ENCODE measurements around the gene LIF.

Gene LIF

DNA sequence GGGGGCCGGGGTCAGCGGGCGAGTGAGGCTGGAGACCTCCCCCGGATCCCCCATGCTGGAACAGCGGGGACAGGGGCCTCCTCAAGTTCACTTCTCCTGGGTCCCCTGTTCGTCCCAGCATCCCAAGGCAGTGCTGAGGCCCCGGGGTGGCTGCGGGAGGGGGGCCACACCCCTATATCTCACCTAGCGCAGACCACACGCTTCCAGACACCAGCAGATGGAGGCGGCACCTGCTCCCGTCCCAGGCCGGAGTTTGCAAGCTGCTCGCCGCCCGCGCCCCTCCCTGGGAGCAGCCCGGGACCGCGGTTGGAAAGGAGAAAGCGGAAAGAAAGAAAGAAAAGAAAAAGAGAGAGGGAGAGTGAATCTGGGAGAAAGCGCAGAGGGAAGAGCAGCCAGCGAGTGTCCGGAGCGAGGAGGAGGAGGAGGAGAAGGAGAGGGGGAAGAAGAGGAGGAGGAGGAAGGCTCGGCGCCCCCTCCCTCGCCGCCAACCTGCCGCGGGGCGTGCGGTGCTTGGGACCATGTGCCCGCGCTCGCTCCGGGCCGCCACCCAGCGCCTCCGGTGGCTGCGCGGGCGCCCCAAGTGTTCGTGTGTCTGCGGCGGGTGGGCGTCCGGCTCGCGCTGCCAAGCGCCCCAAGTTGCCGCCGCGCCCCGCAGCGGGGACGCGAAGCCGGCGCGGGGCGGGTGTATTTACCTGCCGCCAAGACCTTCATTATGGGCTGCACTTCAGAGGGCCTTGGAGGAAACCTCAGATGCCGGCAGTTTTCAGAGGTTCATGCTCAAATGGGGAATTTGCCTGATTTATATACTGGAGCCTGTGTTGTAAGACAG is at the start of gene LIF:
Gene LIF (minus strand): TSS at position 775 of the 829 bp plus-strand sequence. CDS start 64 bp downstream, at position 711.
- no peak for DNase-seq

GRCh38 chr22:30296324-30296723 is 49.8 kb upstream of the LIF start:
- no peak for DNase-seq

GRCh38 chr22:30295576-30295975 is 49.0 kb upstream of the LIF start:
- DNase-seq: no peak

GRCh38 chr22:30294830-30295229 is 48.3 kb upstream of the LIF start:
- no peak for DNase-seq

DNA sequence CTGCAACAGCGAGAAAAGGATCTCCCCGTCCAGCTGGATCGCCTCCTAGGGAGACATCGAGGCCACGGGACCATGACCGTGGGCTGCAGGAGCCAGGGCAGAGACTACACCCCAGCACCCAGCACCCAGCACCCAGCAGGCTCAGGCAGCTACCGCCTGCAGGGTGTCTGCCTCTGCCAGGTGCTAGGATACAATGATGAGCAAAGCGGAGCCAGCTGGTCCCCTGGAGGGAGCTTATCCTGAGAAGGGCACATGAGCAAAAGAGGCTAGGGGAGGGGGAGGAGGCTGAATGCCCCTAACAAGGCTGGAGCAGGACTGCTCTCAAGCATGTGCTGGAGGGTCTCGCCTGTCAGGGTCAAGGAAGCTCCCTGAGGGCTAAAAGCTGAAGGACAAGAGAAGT is 47.5 kb upstream of the LIF start:
- no peak for DNase-seq

DNA sequence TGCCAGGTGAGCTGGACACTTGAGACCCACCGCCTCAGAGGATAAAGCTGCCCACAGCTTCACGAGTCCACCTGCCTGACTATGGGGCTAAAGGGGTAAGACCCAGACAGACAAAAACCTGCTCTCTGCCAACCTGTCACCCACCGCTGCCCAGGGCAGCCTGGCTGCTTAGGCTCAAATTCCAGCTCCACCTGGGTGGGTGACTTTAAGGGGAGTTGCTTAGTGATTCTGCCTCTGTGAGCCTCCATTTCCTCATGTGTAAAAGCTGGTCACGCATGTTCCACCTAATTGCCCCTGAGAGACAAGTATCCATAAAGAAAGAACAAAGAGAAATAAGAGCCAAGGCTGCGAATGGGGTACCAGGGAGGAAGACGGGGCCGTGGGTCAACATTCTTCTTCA is 46.5 kb upstream of the LIF start:
- no peak for DNase-seq

DNA sequence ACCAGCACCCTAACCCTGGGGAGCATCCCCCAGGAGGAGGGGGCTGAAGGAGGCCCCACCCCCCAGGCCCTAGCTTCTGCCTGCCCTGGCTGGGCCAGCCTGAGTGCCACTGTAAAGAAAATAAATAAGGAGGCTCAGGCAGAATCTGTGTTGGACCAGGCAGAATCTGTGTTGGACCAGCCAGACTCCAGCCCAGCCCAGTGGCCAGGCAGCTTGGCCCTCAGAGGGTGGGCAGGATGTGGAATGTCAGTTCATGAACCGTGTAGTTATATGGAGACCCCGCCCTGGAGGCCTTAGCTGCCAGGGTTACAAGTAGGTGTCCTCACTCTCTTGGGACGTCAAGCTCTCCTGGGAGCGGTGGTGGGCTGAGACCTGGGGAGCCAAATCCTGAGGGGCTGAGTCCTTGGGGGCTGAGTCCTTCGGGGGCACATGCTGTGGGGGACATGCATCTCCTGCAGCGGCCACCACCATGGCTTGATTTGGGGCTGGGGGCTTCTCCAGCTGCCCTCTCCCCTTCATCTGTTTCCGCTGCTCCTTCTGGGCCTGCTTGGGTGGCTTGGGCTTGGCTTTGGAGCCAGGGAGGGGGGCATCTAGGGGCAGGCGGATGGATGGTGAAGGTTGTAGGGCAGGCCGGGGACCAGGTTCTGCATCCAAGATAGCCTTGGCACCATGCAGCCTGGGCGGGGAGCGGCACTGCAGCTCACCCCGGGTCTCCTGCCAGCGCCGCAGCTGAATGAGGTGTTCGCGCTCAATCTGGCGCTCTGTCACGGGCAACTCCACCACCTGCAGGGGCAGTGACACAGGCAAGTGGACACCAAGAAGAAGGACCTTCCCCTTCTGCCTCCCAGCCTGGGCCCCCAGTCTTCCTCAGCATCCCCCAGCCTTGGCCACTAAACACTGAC is 45.8 kb upstream of the LIF start:
- DNase-seq: no peak

DNA sequence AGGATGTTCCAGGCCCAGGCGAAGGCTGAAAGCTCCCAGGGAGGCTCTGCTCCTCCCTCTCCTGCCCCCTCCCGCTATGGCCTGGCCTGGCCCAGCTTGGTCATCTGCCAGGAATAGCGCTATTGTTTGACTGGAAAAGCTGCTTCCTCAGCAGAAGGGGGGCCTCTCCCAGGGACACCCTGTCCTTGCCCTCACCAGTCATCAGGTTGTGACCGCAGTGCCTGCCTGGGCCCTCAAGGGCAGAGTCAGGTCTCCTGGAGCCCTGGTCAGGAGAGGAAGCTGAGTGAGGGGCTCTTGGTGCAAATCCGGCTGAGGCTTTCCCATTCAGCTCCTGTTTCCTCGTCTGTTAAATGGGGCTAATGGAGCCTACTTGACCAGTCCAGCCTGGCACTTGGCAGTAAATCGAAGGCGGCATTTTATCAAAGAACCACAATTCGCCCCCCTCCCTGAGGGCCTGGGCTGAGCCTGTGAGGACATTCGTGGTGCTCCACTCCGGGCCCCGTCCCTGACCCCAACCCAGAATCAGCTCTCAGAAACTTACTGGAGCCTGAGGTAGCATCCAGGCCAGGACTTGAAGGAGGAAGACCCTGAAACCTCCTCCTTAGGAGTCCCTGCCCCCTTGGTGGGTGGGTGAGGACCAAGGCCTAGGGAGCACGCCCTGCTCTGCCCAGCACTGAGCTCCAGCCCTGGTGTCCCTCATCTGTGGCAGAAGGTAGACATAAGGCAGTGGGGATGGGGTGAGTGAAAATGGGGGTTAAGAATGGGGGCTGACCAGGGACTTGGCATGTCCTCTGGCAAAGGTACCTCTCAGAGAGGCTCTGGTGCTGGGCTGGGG is 44.7 kb upstream of the LIF start:
- no peak for DNase-seq

DNA sequence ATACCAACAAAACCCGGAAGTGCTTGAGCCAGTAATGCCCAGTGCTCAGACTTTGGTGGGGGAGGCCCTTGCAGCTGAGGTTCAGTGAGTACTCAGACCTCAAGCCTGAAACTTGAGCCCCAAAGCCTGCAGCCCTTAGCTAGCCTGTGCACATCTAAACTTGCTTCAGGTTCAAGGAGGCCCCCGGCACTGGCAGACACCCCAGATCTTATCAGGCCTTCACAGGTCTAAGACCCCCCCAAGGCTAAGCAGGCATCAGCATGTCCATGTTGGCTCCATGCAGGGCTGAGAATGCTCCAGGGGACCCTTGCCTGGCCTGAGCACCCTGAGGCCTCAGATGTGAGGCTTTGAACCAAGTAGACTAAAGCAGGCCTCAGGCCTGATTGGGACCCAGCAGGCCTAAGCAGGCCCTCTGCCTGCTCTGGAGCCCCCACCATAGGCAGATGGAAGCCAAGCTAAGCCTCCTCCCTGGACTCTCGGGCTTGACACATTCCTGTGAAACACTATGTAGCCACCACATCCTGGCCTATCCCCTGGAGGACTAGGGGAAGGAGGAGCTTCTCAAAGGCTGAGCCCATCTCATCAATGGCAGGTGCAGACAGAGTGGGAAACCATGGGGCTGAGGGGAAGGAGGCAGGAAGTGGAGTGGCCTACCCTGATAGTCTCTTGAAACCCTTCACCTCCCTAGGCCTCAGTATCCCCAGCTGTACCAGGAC is 43.9 kb upstream of the LIF start:
- DNase-seq: no peak

DNA sequence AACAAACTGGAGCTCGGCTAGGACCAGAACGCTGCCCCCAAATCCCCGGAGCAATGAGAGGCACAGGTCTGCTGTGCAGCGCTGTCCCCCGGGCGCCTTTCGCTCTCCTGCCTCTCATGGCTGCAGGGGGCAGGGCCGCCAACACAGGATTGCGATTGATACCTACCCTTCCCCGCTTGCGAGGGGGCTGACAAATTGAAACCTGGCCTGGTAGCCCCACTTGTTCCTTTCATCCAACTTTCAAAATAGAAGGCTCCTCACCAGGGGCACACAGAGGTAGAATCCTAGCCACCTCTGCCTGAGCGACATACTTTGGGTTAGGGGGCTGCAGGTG is 43.4 kb upstream of the LIF start:
- no peak for DNase-seq

DNA sequence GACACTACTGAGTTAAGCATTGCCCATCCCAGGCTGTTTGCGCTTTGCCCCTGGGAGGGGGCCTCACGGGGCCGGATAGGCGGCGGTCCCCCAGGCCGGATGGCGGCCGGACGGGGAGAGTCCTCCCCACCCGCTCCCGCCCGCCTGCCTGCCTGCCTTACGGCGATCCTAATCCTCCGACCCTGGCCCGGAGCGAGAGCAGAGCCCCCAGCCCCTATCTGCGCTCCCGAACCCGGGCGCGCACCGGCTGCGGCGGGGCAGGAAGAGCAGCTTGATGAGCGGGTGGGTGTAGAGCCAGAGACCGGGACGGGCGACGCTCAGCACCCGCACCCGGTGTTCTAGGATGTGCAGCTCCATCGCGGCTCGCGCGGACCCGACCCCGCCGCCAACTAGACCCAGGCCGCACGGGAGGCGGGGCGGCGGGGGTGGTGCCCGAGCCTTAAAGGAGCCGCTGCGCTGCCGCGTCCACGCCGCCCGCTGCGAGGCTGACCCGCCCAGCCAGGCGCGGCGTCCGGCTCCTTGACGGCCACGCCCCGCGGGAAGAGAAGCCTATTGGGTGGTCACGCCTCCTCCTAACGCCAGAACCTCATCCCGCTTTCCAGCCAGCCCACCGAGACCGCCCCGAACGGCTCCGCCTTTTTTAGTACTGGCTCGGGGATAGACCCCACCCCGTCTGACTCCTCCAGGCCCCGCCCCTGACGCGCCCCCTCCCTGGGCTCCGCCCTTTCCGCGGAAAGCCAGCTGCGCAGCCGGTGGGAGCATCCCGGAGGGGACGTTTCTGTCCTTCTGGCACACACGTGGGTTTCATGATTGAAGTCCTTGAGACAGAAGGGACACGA is 42.8 kb upstream of the LIF start, which contains the start of gene CASTOR1:
Gene CASTOR1 (minus strand): TSS at position 365 of the 839 bp plus-strand sequence. CDS start 8 bp downstream, at position 357.
- peak; percentile 94 for DNase-seq

- no peak for DNase-seq
Observed at GRCh38 chr22:30288419-30289140, 42.0 kb upstream of the LIF start.

DNA sequence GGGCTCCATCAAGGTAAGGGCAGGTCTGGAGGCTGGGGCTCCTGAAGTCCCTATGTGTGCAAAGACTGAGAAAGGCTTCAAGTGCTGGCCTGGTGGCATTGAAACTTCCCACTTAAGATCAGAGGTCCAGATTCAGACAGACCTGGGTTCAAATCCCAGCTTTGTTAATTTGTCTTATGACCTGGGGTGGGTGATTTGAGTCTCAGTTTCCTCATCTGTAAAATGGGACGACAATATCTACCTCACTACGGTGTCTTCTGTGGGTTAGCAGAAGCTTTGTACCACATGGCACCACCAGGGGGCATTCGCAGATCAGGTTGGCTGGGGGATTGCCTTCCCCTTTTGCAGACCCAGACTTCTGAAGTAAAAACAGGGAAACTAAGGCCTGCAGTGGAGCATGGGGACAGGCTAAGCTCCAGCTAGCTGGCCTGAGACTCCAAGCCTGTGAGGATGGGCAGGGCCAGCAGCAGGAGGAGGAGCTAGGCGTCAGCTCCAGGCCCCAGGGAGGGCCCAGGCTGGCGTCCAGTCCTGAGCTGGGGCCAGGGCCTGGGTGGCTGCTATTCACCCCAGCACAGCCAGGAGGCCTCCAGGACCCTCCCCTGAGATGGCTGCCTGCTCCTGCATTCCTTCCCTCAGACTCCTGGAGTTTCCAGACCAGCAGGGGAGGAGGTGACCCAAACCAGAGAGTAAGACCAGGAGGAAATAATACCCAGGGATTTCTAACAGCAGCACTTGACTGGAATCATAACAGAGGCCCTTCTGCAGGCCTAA is 41.3 kb upstream of the LIF start:
- peak; percentile 75 for DNase-seq

DNA sequence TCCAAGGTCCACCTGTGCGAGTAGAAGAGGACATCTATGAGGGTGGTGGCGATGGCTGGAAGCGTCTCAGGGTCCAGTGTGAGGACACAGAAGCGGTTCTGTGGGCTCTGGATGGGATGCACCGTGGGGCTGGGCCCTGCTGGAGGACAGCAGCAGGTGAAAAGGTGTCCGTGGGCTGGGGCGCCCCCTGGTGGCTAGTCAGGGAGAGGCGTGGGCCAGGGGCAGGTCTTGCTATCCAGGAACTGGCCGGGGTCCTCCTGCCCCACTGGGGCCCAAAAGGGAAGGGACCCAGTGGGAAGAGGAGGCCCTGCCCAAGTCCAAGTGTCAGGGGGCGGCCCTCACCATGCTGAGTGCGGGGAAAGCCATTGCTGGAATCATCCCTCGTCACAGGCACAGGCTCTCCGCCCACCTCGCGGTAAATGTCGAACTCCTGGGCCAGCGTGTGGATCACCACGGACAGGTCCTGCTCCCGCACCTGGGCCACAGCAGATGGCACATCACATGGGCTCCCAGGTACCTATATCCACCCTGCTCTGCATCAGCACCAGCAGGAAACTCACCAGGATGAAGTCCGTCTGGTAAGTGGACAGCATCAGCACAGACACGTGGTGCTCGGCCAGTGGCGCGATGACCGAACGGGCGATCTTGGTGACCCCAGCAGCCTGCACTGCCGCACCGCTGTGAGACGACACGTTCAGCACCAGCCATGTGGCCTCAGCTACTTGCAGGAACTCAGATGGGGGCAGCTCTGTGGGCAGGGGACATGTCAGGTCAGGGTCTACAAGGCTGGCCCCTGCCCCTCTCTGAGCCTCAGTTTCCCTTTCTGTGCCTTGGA is 40.5 kb upstream of the LIF start:
- DNase-seq: peak; percentile 69

DNA sequence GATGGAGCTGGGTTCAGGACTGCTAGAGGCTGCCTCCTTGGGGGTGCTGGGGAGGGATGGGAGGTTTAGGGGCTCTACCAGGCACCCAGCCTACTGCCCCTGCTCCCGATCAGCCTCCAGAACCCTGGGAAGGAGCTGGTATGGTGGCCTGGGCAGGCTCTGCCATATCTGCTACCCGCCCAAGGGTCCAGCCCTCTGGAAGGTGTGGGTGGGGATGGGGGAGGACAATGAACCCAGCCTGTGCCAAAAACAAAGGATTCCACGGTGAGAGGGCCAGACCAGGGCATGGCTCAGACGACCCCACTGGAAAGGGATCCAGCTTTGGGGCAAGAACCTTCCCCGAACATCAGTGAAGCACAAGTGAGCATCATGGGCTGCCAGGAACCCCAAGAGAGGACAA is 39.8 kb upstream of the LIF start:
- DNase-seq: no peak

GRCh38 chr22:30285846-30286200 is 39.3 kb upstream of the LIF start:
- DNase-seq: no peak

DNA sequence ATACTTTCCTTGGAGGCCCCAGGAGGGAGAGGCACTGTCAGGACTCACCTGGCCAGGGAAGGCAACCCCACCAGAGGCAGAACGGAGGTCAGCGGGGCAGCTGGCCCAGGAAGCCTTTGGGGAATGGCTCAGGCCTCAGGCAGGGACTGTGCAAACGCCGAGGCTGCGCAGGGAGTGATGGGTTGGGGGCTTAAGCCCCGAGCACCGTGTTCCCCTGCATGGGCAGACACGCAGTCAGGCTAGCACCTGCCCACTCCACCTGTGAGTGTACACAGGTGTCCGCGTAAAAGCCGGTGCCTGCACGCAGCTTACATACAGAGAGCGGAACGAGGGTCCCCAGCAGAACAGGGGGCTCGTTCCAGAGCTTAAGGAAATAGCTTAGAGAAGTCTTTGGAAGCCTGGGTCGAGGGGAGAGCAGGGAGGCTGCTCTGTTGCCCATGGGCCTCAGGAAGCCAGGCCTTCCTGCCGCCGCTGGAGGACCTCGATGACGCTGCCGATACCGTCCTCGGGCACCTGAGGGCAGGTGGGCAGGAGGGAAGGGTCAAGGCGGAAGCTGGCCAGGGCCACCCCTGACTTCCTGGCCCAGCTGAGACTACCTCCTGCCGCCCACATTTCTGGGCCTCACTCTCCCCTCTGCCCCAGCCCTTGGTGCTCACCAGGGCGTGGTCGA is 38.8 kb upstream of the LIF start:
- DNase-seq: no peak

DNA sequence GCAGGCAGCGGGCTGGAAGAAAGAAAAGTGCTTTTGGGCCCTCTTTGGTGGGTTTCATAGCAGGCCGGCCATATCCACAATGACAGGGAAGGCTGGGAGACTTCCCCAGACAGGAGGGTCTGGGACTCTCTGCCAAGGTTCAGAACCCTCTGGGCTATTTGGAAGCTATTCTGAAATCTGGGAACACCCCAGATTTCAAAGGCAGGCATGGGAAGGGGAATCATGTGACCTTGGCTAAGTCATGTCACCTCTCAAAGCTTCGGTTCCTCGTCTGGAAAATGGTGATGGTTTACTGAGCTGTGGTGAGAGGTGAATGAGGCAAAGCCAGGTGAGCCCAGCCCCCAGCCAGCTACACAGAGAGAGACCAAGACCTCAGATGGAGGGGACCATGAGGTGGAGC is 38.1 kb upstream of the LIF start:
- no peak for DNase-seq
